HUES64 (cell line): ENCODE measurements around the gene VPS33B. TPM values are rescaled to one million over a fixed set of nuclear protein-coding genes. Genes with fewer than 3 reads are reported as not detected.

Experiments
- H3K27ac ChIP-seq: 2 replicates; pipeline ENCODE4 v1.7.0; 2013; ENCODE audit warnings: low read depth, low read length, inconsistent platforms
- H3K27me3 ChIP-seq: 2 replicates; pipeline ENCODE4 v1.6.1; 2013; ENCODE audit warnings: mild to moderate bottlenecking, low read length; ENCODE audit not compliant: insufficient read depth
- H3K36me3 ChIP-seq: 2 replicates; pipeline ENCODE4 v1.6.1; 2013; ENCODE audit warnings: mild to moderate bottlenecking, low read length; ENCODE audit not compliant: insufficient read depth
- H3K4me1 ChIP-seq: 2 replicates; pipeline ENCODE4 v1.6.1; 2013; ENCODE audit warnings: mild to moderate bottlenecking, low read length, moderate library complexity; ENCODE audit not compliant: insufficient read depth
- H3K4me3 ChIP-seq: 2 replicates; pipeline ENCODE4 v1.5.1; 2013; ENCODE audit warnings: mild to moderate bottlenecking, low read length, moderate library complexity
- H3K9ac ChIP-seq: 2 replicates; pipeline ENCODE4 v1.6.1; 2013; ENCODE audit warnings: mild to moderate bottlenecking, low read depth, low read length
- H3K9me3 ChIP-seq: 2 replicates; pipeline ENCODE4 v1.6.1; 2013; ENCODE audit warnings: low read depth, low read length; ENCODE audit not compliant: insufficient read depth
- WGBS: fragments of 150-250, 120-280 bp; methylation state at CpG from one replicate; pipeline ENCODE4 v1.1.7; 2013; ENCODE audit warnings: missing lambda C conversion rate; 5-methylcytosine and 5-hydroxymethylcytosine counted together
- polyA plus RNA-seq, 2 experiments: library from polyadenylated mRNA; stranded (reverse); fragments of 50-300 nt; gene quantifications; one replicate each; pipeline ENCODE4 v1.2.3, GENCODE V29; 2013

The VPS33B gene
- polyA plus RNA-seq (2013, experiment 1 of 2): 10.1 TPM
- 10.8 TPM for polyA plus RNA-seq (2013, experiment 2 of 2)

DNA sequence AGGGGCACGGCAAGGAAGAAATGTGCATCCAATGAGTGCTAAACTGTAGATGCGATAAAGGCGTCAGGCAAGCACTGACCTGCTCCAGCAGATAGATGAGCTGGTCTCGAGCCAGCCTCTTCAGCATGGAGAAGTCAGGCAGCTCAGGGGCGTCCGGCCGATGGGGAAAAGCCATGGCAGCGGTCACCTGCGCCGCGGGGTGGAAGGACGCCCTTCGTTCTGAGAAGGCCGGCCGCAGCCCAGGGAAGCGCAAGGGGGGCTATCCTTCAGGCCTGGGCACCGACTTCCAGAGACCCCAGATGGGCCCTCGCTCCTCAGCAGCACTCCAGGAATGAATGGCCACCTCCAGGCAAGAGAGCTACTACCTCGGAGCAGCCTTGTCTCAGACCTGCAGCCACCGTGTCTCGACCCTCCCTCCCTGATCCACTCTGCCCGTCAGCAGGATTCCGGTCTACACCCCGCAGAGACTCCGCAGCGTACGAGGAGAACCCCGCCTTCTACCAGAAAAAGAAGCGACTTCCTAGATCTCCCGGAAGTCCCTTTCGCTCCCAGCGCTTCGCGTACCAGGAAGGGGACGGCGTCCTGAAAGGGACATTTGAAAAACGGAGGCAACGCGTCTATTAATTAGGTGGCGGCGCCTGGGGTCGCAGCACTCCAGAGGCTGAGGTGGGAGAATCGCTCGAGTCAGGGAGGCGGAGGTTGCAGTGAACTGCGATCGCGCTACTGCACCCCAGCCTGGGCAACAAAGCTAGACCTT, at the start of gene VPS33B:
Gene VPS33B (minus strand): TSS at position 520 of the 757 bp plus-strand sequence. CDS start 345 bp downstream, at position 175.
- H3K36me3 ChIP-seq: no peaks in the 10 kb centered on the region
- 0 out of 2 replicates have a peak within 1 kb of the TSS, but pooled peaks have one; percentile 6 for H3K27ac ChIP-seq
- H3K4me3 ChIP-seq: peak within 1 kb of the TSS; percentile 77
- under 1% methylated on average over 48 of the region's 48 CpGs for WGBS
- H3K4me1 ChIP-seq: peaks cover 9% of the 10 kb centered on the region
- H3K9ac ChIP-seq: peak within 1 kb of the TSS; percentile 67
- no peaks in the 10 kb centered on the region for H3K27me3 ChIP-seq
- H3K9me3 ChIP-seq: no peaks in the 10 kb centered on the region

DNA sequence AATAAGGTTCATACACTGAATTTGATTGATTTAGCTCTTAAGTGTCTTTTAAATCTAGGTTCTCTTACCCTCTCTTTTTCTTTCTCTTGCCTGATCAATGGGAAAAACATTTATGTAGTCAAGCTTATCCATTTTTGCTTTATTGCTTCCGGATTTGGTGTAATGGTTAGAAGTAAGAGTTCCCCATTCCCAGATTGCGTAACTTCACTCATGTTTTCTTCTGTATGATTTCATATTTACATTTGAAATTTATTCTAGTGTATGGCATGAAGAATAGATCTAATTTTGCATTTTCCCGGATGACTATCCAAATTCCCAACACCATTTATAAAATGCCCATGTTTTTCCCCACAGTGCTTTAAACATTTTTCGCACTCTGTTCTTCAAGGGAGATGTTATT, 49.8 kb upstream of the VPS33B start:
- WGBS: 100% methylated on average over 1 of the region's 4 CpGs
- no peaks in the 10 kb centered on the region for H3K4me1 ChIP-seq
- no peak overlapping the region for H3K9ac ChIP-seq
- H3K9me3 ChIP-seq: no peaks in the 10 kb centered on the region
- H3K27me3 ChIP-seq: no peaks in the 10 kb centered on the region
- no peaks in the 10 kb centered on the region for H3K36me3 ChIP-seq
- no peak overlapping the region for H3K27ac ChIP-seq
- no peak overlapping the region for H3K4me3 ChIP-seq

DNA sequence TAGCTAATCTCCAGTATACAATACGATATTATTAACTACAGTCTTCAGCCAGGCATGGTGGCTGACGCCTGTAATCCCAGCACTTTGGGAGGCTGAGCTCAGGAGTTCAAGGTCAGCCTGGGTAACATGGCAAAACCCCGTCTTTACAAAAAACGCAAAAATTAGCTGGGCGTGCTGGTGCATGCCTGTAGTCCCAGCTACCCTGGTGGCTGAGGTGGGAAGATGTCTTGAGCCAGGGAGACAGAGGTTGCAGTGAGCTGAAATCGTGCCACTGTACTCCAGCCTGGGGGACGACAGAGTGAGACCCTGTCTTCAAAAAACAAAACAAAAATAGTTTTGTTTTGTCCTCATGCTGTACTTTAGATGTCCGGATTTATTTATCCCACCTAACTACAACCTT, 48.5 kb upstream of the VPS33B start:
- Histone ChIP-seq H3K36me3 (no peaks in the 10 kb centered on the region), H3K27me3 (no peaks in the 10 kb centered on the region), H3K27ac (no peak overlapping the region), H3K4me3 (no peak overlapping the region), H3K9me3 (no peaks in the 10 kb centered on the region), H3K9ac (no peak overlapping the region), H3K4me1 (no peaks in the 10 kb centered on the region)
- 88% methylated on average over 8 of the region's 8 CpGs for WGBS

DNA sequence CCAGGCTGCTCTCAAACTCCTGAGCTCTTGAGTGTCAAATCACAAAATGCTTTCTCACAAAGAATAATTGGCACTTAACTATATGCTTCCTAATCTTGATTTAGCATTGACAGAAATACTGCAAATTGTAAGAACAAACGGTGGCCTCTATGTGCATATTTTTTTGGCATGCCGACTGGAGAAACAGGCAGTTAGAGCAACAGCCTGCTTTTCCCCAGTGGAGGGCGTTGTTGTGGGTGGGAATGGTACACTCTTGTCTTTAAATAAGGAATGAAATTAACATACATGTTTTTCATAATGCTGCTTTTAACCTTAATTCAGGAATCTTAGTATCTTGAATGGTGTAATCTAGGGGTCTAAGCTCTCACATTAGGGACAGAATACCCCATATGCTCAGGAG, 46.6 kb upstream of the VPS33B start:
- H3K27ac ChIP-seq: no peak overlapping the region
- H3K36me3 ChIP-seq: no peaks in the 10 kb centered on the region
- WGBS: 89% methylated on average over 2 of the region's 3 CpGs

DNA sequence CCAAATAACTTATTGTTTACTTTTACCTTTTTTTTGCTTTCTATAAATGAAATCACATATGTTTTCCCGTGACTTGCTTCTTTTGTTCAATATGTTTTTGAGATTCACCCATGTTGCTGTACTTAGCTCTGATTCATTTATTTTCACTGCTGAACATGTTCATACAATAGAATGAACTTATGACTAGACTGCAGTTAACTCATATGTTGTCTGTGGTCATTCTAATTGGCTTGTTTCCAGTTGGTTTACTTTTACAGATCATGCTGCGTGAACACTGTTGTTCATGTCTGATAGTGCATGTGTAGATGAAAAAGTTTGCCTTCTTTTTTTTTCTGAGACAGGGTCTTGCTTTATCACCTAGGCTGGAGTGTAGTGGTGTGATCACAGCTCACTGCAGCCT, 46.0 kb upstream of the VPS33B start:
- Histone ChIP-seq H3K9ac (no peak overlapping the region), H3K36me3 (no peaks in the 10 kb centered on the region), H3K4me3 (no peak overlapping the region), H3K27me3 (no peaks in the 10 kb centered on the region), H3K9me3 (peaks cover 11% of the 10 kb centered on the region; the same call in 1 of the 2 replicates), H3K27ac (no peak overlapping the region), H3K4me1 (no peaks in the 10 kb centered on the region)
- WGBS: 92% methylated on average over 2 of the region's 2 CpGs

More for the DNA sequence above, 46.6 kb upstream of the VPS33B start:
- Histone ChIP-seq H3K9me3 (peaks cover 8% of the 10 kb centered on the region; the same call in 1 of the 2 replicates), H3K27me3 (no peaks in the 10 kb centered on the region), H3K4me1 (no peaks in the 10 kb centered on the region), H3K9ac (no peak overlapping the region), H3K4me3 (no peak overlapping the region)

DNA sequence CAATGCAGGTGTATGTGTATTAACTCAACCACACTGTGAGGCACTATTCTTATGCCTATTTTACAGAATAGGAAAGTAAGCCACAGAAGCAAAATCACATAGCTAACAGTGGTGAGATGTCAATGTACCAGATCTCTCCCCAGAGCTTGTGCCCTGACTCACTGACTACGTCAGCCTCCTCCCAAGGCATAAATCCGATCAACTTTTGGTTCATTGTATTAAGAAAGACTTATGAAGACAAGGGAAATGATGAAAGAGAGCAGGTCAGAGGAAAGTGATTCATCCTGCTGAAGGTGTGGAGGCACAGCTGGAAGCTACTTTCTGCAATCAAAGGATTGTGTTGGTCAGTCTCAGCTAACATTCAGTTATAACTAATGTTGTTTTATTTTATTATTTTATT, 44.6 kb upstream of the VPS33B start:
- Histone ChIP-seq H3K36me3 (no peaks in the 10 kb centered on the region), H3K9ac (no peak overlapping the region), H3K27ac (no peak overlapping the region), H3K4me3 (no peak overlapping the region), H3K4me1 (no peaks in the 10 kb centered on the region), H3K9me3 (peaks cover 11% of the 10 kb centered on the region; the same call in 1 of the 2 replicates), H3K27me3 (no peaks in the 10 kb centered on the region)
- WGBS: 87% methylated on average over 2 of the region's 2 CpGs

DNA sequence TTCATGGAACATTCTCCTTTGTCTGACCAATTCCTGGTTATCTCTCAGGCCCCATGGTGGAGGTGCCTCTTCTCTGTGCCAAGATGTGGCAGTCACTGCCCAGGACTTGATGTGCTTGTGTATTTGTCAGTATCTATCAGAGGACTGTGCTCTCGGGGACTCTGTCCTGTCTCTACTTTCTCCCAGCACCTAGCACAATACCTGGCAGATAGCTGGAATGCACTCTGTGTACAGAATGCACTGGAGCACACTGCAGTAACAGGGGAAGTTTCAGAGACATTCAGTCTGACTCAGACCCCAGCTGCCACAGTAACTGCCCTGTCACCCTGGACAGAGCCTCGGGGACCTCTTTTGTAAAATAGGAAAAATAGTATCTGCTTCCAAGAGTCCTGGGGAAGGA, 43.1 kb upstream of the VPS33B start:
- no peak overlapping the region for H3K27ac ChIP-seq
- H3K9ac ChIP-seq: no peak overlapping the region
- peaks cover 11% of the 10 kb centered on the region; the same call in 1 of the 2 replicates for H3K9me3 ChIP-seq
- H3K4me3 ChIP-seq: no peak overlapping the region
- no peaks in the 10 kb centered on the region for H3K4me1 ChIP-seq
- no peaks in the 10 kb centered on the region for H3K36me3 ChIP-seq
- 92% methylated on average over 2 of the region's 2 CpGs for WGBS
- H3K27me3 ChIP-seq: no peaks in the 10 kb centered on the region

DNA sequence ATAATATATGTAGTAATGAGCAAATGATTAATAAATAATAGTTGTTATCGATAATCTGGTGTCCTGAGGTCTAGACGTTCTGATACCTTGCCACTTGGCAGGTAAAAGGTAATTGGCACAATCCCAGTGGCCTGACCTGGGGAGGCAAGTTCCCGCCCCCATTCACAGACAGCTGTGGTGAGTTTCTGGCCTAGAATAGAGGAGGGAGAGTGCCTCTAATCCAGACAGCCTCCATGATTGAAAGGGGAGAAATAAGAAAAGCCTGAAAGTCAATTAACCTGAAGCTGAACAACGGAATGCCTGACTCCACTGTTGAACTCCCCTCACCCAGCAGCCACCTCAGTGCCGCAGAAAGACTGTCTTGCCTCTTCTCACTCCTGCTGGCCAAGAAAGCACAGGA, 39.6 kb upstream of the VPS33B start:
- H3K4me1 ChIP-seq: no peaks in the 10 kb centered on the region

DNA sequence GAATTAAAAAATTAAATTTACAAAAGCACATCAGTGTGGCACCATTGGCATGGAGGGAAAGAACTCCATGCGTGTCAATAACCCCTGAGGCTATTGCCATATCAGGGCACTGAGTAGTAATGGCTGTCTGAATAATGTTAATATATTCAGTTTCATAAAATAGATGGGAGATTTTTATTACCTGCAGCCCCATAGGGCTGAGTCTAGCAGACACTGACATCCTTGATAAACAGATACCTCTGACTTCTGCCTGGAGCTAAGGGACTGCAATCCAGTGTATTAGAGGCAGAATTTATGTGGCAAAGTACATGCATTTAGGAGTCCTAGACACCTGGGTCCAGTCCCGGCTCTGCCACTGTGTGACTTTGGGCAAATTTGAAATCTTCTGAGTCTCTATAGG, 38.8 kb upstream of the VPS33B start:
- Histone ChIP-seq H3K4me3 (no peak overlapping the region), H3K27ac (no peak overlapping the region), H3K4me1 (no peaks in the 10 kb centered on the region), H3K9me3 (peaks cover 11% of the 10 kb centered on the region; the same call in 1 of the 2 replicates), H3K36me3 (no peaks in the 10 kb centered on the region), H3K9ac (no peak overlapping the region), H3K27me3 (peaks cover 3% of the 10 kb centered on the region; the same call in 1 of the 2 replicates)
- WGBS: 96% methylated on average over 2 of the region's 2 CpGs

More for the DNA sequence above, 39.6 kb upstream of the VPS33B start:
- WGBS: 85% methylated on average over 5 of the region's 5 CpGs
- Histone ChIP-seq H3K4me3 (no peak overlapping the region), H3K9ac (no peak overlapping the region), H3K9me3 (peaks cover 11% of the 10 kb centered on the region; the same call in 1 of the 2 replicates), H3K27me3 (no peaks in the 10 kb centered on the region), H3K27ac (no peak overlapping the region), H3K36me3 (no peaks in the 10 kb centered on the region)

DNA sequence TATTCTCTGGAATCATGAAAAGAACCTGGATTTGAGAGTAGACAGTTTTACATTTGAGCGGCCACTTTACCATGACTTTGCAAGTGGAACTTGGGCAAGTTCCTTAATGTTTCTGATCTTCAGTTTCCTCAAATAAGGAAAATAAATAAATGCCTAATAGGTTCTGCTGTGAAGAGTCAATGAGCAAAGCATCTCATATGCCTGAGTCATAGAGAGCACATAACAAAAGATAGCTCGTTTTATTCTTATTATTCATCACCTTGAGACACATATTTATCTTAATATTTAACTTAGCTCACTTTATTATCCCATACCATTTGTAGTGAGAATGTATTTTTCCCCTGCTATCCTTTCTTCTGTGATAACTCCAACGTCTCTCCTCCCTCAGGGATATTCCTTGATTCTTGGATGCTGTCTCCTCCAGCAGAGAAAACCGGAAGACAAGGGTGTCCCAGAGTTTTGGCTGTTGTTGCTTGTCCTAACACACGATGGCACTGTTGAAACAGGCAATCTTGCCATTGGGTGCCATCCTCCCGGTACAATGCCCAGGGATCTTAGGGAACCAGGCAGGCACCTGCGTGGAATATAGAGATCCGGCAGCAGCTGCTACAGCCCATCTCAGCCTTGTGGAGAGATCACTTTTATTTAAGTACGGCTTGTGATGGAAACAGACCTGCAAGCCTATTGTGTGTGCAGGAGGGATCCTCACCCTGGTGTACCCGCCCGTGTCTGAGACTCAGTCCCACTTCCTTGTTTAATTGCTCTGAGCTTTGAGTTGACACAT, 33.3 kb upstream of the VPS33B start:
- Histone ChIP-seq H3K4me3 (no peak overlapping the region), H3K9me3 (no peaks in the 10 kb centered on the region), H3K27ac (no peak overlapping the region), H3K4me1 (no peaks in the 10 kb centered on the region), H3K9ac (no peak overlapping the region), H3K27me3 (peaks cover 6% of the 10 kb centered on the region; the same call in 1 of the 2 replicates), H3K36me3 (no peaks in the 10 kb centered on the region)
- 34% methylated on average over 11 of the region's 11 CpGs for WGBS

DNA sequence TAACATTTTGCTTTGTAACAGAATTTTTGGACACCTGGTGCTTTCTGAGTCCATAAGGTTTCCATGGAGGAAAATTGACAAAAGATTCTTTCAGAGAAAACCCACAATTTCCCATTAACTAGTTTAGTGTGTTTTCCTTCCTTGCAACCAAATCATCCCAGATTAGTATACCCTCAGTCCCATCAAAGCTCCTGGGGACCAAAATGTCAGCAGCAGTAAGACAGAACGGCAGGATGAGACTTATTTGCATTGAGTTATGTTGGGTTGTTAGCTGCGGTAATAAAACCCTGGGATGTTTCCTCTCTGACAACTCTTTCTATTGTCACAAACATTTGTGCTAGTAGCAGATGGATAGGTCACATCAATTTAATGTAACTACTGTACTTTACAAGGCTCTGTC, 32.4 kb upstream of the VPS33B start:
- Histone ChIP-seq H3K9me3 (no peaks in the 10 kb centered on the region), H3K4me1 (no peaks in the 10 kb centered on the region), H3K4me3 (no peak overlapping the region), H3K9ac (no peak overlapping the region), H3K36me3 (no peaks in the 10 kb centered on the region), H3K27ac (no peak overlapping the region), H3K27me3 (peaks cover 6% of the 10 kb centered on the region; the same call in 1 of the 2 replicates)
- WGBS: 75% methylated on average over 1 of the region's 2 CpGs
